DMS53 treated with DMSO at 0.1 percent for 48 hours (cell line): Measurements from ENCODE around the gene TMEM100.

ENCODE experiments used
- DNase-seq: peaks from one replicate; lab custom pipeline; 2025; ENCODE audit not compliant: unreplicated experiment; lab: John Stamatoyannopoulos, UW

TMEM100 gene

DNA sequence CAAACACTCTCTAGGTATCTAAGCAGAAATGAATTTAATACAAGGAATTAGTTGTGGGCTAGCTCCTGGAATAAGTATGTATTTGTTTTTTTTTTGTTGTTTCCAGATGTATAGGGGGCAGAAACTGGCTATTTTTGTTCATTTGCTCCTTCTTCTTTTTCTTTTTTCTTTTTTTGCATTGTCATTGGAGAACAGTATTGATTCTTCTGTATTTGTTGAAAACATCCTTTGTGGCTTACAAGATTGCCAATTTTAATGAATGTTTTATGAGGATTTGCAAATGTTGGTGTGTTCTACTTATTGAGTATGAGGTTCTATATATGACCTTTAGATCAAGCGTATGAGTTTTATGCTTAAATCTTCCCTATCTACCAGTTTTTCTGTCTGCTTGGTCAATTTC, 22.6 kb upstream of the TMEM100 start:
- DNase-seq = no peak

DNA sequence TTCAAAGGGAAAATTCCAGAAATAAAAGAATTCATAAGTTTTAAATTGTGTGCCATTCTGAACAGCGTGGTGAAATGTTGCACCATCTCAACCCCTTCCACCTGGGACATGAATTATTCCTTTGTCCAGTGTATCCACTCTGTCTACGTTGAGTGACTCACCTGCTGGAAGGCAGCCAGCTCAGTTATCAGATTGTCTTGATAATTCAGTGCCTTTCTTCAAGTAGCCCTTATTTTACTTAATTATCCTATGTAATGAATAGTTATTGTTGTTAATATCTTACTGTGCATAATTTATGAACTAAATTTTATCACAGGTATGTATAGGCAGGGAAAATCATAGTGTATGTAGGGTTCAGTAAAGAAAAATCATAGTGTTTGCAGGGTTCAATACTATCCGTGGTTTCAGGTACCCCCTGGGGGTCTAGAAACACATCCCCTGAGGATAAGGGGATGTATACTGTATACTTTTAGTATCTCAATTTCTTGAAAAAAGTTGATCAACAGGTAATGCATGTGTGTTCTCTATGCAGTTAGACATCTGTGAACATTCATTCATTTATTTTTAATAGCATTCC, 20.5 kb upstream of the TMEM100 start:
- DNase-seq = peak; percentile 71

DNA sequence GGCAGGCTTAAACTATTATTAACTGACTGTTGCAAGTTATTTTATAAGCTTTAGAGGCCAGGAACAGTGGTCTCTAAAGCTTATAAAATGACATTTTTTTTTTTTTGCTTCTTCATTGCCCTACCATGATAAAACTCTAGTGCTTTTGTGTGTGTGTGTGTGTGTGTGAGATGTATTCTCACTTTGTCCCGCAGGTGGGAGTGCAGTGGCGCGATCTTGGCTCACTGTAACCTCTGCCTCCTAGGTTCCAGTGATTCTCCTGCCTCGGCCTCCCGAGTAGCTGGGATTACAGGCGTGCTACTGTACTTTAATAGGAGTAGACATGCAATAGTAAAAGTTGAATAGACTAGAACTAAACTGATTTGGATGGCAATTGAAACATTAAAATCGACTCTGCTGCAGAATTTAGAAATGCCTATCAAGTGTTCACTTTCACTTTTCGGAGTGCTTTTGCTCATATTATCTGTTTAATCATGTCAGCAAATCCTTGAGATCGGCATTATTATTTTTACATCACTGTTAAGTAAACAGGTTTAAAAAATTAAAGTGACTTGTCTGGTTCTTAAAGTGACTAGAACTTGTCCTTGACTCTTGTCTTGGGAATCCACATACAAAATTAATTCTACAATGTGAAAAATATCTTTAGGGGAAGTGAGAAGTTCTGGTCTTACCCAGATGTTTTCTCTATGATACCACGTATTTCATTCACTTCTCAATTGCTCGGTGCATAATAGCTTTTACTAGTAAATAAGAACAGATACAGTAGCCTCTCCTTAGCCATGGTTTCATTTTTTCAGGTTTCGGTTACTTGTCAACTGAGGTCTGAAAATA, 19.8 kb upstream of the TMEM100 start:
- no peak for DNase-seq

DNA sequence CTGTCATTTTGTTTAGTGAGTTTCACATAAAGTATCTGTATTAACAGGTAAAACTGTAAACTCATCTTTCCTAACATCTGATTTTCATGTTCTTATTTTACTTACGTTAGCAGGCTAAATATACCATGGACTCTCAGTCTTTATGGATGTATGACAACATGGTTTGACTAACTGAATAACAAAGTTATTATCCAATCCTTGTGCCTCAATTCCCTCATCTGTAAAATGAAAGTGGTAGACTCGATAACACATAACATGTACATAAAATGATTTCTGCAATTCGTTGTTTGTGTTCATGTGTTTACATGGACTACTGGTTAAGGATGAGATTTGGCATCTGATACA, 18.7 kb upstream of the TMEM100 start:
- DNase-seq = no peak

DNA sequence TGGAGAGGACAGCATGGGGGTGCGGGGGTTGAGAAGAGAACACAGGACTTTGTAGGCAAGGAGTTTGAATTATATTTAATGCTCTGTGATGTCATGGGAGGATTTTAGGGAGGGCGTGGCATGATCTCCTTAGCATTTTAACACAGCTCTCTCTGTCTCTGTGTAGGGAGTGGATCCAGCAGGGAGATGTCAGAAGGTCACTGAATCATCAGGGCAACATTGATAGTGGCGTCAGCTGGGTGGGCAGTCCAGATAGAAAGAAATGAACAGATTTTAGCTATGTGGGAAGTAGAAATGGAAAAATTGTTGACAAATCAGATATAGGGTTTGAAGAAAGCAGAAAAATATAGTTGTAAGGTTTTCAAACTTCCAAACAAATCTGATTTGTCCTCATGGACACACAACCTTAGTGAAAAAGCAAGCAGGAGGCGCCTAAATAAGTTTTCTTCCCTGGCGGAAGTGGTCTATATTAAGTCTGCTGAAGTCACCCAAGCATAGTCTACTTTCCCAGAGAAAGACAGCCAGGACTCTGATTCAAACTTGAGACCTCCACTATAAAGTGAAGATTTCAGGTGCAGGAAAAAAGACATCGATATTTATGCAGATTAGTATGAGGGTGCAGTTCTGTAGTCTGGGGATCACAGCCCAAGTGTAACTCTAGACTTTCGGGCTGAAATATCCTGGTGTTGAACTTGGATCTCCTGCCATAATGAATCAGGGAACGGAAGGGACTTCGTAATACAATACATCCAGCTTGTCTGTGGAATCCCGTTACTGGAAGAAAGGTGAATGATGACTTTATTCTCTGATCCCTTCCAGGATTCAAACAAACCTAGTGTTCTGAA, 18.1 kb upstream of the TMEM100 start:
- DNase-seq = no peak

DNA sequence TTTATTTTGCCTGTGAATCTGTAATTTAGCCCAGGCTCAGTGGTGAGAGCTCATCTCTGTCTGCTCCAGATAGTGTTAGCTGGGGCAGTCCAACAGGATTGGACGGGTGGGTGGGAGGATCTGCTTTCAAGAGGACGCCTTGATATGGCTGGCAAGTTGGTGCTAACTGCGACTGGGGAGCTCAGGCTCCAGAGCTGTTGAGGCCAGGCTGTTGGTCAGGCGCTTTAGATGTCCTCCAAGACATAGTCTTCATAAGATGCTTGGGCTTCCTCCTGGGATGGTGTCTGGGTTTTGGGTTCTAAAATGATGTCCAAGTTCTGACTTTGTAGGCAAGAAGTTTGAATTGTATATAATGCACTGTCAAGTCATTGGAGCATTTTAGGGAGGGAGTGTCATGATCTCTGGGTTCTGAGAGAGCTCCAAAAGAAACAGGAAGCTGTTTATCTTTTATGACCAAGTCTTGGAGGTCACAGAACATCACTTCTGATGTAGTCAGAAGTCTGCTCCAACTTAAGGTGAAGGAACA, 15.4 kb upstream of the TMEM100 start:
- no peak for DNase-seq

DNA sequence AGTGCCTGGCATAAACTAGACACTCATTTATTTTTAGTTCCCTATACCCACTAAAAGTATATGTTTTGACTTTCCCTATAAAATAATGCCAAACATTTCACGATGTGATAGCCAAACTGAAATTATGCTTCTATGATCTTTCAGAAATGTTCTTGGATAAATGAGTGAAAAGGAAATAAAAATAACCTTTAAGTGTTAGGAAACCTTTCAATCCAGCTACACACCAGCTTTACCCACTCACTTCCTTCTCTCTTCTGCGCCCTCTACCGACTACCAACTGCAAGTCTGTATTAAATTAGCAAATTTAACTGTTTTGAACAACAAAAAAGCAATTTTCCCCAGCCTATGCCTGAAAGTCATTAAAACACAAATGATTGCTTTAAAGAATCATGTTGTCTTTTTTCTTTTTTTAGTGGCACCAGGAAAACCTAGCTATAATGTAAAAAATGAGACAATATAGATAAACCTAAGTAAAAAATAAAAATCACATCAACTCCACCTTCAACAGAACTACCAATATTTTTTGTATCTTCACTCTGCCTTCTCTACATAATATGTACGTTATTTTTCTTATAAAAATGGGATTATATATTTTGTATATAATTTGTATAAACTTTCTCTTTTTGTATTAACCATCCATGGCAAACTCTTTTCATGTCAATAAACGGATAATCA, 13.2 kb upstream of the TMEM100 start:
- DNase-seq = peak; percentile 16

DNA sequence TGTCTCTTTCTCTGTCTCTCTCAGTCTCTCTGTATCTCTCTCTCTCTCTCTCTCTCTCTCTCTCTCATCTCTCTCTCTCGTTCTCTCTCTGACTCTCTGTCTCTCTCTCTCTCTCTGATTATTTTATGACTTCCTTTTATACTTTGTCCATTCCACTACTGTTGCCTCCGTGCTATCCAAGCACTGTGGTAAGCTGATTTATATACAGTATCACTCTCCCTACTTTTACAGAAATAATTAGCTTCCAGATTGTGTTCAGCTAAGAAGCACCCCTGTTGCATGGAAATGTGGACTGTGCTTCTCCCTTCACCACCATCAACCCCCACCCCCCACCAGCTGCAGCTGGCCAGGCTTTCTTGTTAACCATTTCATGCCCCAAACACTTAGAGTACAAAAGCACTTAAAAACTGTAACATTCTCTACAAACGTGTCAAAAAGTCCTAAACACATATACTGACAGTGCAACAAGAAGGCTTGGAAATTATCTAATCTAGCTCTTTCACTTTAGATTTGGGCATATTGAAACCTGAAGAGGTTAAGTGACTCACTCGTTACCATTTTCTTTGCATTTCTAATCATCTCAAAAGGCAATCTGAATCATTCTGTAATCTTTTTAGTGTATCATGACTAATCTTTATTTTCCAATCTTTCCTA, 11.6 kb upstream of the TMEM100 start:
- DNase-seq = no peak

DNA sequence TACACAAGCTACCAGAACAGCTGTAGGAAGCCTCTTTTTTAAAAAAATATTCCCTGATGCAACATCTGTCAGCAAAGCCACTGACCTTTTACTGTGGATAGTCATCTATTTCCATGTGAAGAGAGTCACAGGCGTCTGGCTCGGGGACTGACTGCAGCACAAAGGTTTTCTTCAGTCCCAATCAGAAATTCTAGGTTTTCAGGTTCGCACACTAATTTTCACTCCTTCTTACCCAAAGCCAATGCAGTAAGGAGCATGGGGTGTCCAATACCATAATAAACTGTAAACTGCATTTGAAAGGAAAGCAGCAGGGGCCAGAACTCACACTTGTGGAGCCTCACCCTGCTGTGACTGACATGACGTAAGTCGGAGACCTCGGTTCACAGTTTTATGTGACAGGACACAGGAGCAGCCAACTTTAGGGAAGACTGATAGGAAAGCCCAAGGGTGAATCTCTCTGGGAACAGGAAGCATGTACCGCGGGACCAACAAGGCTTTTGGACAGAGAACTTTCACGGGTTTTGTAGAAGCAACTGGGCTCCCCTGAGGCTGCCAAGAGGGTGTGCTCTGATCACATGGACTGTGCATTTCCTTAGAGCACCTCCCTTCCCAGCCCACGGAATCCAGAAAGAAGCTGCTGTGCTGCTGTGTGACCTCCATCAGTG, 9.1 kb upstream of the TMEM100 start:
- DNase-seq = no peak

DNA sequence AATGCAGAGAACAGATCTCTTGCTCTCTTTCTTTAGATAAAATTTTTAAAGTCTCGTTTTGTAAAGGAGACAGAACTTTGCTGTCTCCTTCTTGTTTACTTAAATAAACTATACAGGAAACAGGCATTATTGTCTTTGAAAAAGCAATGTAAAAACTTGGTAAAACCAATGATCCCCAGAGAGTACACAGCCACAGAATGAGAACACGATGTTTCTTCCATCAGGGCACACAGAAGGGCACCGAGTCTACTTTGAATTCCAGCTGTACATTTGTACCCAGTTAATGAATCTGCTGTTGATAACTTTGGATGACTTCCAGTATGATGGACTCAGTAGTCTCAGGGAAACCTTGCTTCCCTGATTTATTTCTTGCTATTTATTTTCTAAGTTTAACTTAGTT, 8.1 kb upstream of the TMEM100 start:
- no peak for DNase-seq

DNA sequence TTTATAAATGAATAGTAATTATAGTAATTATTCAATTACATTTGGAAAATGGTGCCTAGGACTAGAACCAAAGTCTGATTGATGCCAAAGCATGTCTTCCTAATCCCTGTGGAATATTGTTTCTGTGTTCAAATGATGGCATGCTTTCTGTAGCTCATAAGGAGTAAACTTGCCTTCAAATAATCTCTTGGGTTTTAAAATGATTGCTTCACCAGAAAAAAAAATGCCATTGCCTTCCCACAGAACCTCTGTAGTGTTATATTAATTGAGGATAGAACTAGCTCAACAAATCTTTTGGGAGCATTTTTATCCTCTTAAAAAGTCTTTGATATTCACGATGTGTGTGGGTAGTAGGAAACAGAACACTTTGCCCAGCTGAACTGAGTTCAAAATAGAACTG, 7.7 kb upstream of the TMEM100 start:
- no peak for DNase-seq

DNA sequence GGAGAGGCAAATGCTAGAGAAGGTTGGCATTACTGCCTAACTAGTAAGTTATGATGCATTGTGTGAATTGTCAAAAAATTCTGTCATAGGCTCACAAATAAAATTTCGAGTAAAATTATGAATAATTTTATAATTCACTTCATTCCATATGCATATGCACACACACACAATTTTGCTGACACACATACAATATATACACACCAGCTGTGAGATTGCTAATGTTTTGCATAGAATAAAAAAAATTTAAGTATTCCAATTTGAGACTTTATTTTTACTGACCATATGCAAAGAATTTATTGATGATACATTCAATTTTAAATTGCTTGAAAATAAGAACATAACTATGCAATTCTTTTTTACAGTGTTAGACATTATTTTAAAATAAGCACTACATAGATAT, 6.8 kb upstream of the TMEM100 start:
- no peak for DNase-seq

DNA sequence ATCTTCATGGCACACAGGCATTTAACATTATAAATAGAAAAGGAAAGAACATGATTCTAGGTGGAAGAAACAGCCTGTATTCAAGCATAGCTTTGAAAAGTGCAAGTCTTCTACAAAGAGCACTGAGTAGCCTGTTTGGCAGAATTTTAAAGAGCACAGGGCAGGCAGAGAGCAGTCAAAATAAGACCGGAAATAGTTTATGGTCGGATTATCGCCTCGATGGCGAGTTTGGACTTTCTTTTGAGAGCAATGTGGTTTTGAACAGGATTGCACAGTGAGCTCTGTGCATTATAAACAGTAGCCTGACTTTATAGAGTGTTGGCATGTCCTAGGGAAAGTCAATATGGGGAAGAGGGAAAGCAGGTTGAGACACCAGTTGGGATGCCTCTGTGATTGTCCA, 6.2 kb upstream of the TMEM100 start:
- no peak for DNase-seq

DNA sequence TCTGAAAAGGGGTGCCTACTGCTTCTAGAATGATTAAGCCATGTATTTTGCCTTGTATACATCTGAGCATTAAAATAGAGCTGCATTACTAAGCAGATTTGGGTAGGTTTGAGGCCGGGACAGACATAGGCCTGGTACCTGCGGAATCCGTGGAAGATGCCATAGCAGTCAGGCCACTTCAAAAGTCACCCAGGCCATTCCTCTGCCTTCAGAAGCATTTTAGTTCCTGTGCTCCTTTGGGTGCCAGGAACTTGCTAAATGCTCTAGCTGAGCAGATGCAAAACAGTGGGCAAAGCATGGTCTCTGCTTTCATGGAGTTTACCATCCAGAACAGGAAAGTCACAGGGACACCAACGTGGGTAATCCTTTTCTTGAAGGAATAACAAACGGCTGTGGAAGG, 5.7 kb upstream of the TMEM100 start:
- DNase-seq = no peak

DNA sequence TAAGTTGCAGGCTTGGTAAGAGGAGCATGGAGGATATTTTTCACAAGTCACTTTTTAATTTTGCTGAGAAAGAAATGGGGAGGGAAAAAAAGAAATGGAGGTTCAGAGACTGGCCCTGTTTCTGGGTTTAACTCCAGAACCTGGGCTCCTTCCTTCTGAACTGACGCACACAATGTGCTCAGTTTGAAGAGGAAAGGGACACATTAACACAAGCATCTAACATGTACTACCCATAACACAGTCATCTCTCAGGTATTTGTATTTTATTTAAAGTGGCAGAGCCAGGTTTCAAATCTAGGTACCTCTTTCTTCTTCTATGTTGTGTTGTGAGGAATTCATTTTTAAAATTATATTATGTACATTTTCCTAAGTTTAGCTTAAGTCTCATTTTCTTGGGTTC, 5.3 kb upstream of the TMEM100 start:
- no peak for DNase-seq

DNA sequence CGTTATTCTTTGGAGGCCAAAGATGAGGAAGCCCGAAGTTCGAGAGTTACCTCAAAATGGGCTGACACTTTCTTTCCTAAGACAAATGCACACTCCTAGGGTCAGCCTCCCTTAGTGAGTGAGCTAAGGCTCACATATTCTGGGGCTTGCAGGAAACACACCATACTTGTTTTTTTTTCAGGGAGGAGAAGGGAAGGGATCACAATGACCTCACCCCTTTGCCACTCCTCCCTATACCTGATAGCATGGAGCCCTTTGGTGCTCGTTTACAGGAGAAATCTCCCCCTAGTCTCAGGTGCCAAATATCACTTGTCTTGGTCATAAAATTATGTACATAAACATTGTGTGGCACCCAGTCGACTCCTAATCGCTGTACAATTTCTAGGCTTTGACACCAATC, 4.6 kb upstream of the TMEM100 start:
- no peak for DNase-seq

DNA sequence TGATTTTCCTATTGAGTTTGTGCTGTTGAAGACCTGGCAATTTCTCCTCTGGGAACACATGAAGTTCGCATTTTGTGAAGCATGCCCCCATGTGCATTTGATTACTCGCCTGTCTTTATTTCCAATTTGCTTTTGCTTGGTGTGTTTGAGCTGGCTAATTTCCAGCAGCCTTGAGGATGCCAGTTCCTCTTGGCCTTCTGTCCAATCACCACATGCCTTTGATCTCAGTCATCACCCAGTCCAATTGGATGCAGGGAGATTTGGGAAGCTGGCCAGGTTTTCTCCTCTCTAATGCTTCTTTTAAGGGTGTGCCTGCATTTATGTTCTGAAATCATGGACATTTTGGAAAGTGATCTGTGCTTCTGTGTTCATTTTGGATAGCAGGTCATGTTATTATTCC, 3.8 kb upstream of the TMEM100 start:
- no peak for DNase-seq

DNA sequence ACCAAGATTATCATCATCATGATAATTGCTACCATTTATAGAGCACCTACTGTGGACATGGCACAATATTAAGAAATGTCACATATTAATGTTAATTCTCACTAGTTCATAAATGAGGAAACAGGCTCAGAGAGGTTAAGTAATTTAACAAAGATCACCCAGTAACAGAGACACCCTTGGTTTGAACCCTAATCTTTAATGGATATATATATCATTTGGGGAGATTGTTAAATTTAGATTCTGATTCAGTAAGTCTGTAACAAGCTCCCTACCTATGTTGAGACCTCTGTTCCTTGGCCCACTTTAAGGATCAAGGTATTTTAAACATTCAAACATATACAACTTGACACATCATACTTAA, 804 bp upstream of the TMEM100 start:
- no peak for DNase-seq

DNA sequence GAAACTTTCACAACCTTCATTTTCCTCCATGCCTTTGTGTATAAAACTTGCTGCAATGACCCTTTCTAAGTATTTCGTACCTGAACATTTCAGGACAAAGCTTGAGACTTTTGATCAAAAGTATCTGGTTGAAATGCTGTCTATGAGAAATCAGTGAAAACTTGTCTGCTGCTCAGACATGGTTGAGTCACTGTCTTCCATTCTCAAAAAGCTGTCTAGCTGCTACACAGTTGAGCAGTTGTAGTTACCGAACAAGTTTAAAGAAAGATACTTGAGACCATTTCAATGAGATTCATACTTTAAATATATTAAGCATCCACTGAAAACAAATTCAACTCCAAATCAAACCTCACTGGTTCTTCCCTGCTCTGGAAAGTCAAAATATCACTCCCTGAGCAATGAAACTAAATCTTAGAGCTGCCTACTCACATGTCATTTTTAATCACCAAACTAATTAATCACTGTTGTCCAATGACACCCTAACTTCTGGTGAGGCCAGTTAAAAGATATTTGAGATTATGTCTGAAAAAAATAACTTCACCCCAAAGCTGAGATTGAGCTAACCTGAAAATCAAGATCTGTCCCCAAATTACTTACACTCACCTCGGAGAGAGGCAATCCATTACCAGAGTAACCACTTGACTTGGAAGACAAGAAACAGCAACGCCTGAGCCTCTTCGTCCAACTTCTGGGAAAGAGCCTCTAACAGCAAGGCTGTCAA, 488 bp downstream of the TMEM100 start:
- DNase-seq = no peak
